ENCODE data around the gene IGFBP1.

The IGFBP1 gene

DNA sequence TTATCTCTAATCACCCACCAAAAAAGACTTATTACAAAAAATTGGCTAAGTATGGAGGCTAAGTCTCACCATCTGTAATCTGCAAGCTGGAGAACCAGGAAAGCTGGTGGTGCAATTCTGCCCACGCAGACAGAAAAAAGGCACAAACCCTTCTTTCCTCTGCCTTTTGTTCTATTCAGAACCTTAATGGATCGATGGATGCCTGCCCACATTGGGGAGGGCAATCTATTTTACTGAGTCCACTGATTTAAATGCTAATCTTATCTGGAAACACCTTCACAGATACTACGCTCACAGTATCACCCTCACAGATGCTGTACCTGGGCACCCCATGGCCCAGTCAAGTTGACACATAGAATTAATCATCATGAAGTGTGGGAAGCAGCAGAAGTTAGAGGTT is 22.6 kb downstream of the IGFBP1 start:
- DNase-seq, result no peak

DNA sequence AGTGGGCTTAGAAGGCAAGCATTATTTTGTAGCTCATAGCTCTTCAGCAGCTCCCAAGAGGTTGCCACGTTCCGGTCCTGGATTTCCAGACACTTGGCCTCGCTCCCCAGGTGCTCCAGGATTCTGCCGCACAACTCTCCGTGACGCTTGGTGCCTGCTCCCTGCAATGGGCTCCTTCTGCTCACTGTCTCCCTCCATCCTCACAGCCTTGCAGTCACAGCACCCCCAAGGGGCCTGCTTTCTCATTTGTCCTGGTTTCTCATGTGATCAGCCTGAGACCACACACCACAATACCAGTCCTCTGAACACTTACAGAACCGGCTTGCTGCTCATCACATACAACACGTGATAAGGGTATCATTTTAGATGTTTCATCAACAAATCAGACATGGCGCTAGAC is 23.0 kb downstream of the IGFBP1 start:
- DNase-seq, result no peak

DNA sequence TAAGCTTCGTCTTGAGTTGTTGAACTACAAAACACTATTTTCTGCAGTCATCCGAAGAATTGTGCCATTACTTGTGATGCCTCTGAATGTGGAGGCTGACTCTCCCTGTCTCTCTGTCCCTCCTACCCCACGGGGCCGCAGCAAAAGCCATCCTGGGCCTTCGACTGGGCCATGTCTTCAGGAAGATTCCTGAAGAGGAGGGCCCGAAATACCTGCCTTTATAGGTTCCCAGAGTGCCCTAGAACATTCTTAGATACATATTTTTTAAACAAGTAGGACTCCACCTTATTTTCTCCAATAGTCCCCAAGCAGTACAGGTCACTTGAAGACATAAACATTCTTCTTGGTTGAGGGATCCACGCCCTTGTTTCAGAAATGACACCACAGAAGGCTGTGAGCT is 24.7 kb downstream of the IGFBP1 start:
- DNase-seq, result no peak

DNA sequence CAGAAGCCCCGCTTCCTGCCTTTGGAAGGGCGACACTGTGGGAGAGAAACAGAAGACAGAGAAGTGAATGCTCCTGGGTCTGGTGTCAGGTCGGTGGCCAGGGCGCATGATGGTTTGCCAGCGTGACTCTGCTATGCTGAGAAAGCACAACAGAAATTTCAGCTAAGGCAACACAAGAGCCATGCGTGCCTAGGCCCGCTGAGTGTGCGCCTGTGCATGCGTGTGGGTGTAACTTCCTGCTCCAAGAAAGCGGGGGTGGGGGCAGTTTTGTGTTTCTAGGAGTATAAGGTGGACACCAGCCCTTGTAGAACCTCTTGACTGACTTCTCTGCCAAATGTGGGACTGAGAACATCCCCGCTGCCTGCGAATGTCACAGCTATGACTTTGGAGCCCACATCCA is 26.6 kb downstream of the IGFBP1 start:
- no peak for DNase-seq

DNA sequence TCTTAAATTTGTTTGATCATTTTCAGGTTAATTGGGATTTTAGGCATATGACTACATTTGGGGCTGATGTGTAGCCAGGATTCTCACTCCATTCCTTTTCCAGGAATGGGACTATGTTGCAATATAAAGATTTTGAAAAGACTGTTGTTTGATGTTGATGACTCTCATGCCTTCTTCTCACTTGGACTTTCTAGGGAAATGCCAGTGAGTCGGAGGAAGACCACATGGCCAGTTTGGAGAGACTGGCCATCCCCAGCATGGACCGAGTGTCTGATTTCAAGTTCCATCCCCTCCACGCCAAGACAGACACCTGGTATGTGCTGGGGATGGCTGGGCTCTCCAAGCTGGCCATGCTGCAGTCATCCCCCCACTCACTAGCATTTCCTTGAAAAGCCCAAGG is 27.3 kb downstream of the IGFBP1 start:
- no peak for DNase-seq

DNA sequence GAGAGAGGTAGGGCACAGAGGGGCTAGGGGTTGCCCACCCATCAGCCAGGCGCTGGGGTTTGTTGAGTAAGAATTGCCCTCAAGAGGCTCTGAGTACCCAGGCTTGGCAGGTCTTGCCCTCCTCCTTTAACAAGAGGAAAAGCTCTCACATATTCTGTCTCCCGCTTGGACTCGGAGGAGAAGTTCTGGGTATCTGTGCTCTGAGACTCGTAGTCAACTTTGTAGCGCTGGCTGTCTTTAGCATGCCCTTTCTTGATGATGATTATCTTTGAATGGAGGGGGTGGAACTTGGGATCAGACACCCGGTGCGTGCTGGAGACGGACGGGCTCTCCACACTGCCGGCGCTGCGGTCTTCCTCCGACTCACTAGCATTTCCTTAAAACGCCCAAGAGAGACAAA is 28.8 kb downstream of the IGFBP1 start:
- no peak for DNase-seq

DNA sequence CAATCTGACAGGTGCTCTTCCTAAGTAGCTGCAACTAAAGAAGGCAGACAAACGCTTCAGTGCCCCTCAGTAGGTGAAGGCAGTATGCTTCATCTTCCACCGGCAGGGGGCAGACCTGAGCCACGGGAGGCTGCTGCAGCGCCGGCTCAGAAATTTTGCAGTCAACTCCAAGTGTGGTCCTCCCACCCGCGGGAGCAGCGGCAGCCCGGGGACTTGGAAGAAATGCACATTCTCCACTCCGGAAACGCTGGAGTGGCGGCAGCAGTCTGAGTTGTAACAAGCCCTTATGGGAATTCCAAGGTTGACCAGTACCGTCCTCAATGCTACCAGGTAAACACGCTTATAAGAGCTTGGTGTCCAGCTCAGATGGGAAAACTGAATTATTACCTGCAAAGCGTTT is 29.4 kb downstream of the IGFBP1 start:
- DNase-seq, result peak; percentile 71

DNA sequence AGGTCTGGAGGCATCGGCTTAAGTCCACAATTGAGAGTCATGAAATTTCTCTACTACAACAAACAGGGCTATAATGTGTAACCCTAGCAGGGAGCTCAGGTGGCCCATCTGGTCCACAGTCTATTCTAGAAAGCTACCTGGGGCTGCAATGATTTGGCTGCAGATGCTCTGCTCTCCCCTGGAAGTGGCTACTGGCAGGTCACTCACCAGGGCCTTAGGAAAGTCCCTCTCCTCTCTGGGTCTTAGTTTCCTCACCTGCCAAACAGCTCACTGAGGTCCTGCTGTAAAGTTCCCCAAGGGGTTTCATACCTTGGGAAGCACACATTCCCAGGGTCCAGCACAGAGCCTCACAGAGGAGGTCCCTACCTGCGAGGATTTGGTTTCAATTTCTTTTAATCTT is 30.3 kb downstream of the IGFBP1 start:
- DNase-seq, result no peak

DNA sequence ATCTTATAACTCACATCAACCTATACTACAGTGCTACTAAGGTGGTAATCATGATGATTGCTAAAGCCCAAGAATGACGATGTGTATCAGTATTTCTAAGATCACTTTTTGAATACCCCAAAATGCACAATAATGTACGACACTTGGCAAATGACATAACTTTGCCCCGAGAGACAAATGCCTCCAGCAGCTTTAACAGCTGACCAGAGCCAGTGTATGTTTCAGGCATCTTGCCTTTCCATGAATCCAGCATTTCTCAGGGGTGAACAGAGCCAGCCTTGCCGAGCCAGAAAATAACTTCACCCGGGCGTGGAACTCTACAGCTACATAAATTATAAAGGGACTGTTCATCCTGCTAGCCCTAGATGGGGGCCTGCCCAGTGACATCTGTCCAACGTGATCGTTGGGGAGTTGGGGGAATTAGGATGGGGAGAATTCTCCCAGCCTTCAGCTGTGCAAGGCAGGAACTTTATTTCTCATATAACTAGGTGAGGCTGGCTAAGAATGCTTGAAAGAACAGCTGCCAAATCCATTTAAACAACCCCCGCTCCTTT is 31.0 kb downstream of the IGFBP1 start:
- no peak for DNase-seq

DNA sequence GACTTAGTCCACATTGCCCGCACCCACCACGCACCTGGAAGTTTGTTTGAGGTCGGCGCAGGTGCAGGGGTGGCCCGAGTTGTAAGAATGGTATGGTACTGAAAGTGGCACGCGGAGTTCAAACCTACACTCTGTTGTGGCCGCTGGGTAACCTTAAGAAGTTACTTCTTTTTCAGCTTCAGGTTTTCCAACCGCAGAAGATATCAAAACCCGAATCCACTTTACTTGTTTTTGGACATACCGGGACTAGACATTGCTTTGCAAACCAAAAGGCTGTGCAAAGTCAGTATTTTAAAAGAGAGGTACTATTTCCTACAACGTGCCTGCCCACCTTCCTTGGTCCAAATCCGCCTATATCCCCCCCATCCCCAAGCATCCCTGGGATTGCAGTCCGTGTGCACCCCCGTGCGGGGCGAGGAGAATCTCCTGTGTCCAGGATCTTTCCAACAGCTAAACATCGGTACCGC is 31.7 kb downstream of the IGFBP1 start:
- peak; percentile 45 for DNase-seq

DNA sequence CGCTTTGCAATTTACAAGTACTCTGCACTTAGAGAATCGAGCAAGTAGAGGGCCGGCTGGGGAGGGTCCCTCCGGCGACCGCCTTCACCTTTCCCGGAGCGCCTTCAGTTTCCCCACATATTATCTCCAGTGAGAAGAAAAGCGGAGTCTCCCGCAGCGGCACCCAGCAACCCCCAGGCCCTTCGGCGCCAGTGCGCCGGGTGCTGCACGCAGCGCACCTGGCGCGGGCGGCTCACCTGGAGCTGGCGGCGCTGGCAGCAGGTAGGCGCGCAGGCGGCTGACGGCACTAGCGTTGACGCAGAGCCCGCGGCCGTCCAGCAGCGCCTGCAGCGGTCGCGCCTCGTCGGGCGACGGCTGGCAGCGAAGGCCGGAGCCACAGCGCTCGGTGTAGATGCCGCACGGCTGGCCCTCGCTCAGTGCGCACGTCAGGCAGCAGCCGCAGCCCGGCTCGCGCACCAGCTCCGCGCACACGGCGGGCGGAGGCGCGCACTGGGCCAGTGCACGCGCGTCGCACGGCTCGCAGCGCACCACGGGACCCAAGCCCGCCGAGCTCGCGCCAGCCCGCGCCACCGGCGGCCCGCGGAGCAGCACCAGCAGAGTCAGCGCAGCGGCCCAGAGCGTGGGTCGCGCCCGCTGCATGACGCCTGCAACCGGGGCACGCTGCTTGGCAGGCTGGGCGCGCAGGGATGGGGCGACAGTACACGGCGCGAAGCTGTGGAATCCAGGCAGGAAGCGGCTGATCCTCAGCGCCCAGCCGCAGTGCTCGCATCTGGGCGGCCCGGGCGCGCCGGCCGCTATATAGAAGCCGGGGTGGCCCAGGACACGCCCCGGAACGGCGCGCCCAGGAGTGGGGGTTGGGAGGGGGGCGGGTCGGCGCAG is 32.5 kb downstream of the IGFBP1 start, which contains the start of gene IGFBP3:
IGFBP3 (minus strand) TSS at position 771 of the 879 bp plus-strand sequence; CDS start at position 639, 132 bp downstream.
- DNase-seq, result peak; percentile 85

DNA sequence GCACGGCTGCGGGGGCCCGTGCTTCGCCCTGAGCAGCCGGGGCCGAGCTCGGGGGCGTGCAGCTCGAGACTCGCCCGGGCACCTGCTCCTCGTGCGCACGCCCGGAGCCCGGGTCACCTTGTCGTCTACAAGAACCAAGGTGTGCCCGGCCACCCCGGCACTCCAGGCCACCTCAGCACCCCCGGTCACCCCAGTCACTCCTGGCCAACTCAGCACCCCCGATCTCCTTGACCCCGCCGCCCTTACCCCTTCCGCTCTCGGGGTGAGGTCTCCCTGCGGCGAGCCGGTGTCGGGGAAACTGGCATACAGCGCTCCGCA is 33.1 kb downstream of the IGFBP1 start:
- no peak for DNase-seq

DNA sequence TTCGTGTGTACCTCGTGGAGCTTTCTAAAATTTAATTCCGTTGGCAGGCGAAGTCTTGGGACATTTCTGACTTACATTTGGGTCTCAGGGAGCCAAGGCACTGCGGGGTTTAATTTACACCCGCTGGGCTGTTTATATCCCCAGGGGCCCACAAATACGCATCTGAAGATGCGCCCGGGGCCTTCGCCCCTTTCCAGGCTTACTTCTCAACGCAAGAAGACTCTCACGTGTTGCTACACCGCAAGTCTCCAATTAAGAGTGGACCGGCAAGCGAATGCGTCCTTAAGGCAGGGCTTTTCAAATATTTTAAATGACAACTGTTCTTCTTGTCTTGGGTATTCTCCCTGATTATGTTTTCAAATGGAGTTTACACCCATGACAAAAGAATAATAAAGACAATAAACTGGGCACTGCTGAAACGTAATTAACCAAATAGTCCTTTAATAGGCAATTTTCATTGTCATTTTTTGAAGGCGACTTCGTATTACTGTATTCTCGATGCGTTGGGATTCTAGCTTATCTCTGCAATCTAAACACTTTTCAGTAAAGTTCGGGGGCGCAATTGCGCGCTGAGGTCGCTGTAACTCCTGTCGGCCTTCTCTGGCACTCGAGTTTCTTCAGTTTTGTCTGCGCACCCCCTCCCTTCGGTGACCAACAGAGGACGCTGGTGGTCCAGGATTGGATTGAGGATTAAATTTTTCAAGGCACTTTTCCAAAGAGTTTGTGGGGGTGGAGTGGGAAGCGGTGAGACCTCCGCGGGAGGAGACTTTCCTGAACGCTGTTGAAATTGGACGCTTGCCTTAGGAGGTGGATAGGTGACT is 33.6 kb downstream of the IGFBP1 start:
- peak; percentile 73 for DNase-seq

DNA sequence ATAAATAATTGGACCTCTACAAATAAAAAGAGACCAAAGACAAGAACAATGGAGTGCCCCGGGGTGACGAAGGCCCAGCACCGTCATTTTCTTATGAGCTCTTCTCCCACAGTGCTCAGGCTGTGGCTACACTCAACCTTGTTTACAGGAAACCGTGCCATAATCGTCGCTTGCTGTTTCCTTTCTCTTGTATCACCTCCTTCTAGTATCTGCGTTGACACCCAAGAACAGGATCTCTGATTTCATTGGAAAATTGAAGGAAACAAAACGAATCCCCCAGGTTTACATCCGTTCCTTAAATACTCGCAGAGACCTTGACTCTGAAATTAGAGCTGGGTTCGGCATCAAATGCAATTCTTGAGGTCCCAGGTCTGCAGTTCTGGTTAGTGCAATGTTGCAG is 34.5 kb downstream of the IGFBP1 start:
- peak; percentile 49 for DNase-seq

DNA sequence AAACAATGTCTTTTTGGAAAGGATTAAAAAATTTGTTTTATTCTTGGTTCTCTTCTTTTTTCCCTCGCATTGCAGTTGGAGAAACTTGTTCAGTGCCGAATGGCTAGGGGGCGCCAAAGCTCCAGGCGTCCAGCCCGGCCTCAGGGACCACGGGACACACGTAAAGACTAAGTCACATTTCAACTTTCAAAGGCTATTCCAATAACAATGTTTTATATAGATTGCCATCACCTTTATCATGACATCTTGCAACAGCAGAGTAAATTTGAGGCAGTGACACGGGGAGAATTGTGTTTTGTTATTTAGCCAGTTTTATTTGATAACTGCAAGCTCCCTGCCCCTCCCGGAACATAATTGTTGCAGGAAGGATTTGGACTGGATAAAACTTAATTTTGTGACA is 35.0 kb downstream of the IGFBP1 start:
- peak; percentile 64 for DNase-seq

DNA sequence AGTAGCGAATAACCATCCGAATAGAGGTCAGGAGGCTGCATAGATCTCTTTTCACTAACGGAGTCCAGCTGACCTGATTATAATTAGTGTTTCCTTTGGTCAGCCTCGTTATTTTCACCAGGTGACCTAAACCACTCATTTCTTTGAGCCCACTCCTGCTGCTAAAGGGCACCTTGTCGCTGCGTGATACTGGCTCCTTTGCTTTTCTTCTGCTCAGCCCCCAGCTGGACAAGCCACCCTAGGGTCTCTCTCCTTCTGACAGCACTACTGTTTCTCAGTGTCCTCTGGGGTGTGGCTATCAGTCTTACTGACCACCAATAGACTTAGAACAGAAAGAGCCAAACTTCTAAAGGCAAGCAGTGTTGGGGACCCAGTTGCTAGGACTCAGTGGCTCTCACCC is 35.5 kb downstream of the IGFBP1 start:
- DNase-seq, result no peak

DNA sequence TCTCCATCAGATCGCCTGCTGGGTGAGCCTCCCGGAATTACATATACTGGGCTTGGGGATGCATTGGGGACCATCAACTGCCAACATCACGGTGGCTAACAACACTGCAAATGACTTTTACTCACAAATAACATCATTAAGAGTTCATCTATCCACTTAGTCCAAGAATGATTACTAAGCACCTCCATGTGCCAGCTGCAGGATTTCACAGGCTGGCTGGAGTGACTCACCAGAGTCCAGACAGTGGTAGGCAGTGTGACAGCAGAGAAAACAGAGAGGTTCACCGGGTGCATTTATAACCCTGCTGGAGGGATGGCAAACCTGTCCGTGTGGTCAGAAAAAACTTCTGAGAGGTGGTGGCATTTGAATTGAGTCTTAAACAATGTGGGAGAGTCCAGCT is 36.0 kb downstream of the IGFBP1 start:
- DNase-seq, result no peak

DNA sequence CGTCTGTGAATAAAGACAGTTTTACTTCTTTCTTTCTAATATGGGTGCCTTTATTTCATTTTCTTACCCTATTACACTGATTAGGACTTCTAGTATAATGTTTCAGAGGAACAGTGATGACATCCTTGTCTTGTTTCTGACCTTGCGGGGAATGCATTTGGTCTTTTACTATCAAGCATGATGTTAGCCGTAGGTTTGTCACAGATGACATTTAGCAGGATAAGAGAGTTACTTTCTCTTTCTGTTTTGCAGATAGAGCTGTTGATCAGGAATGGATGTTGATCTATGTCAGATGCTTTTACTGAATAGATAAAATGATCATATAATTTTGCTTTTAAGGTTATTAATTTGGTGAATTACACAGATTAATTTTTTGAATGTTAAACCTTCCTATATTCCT is 39.4 kb downstream of the IGFBP1 start:
- no peak for DNase-seq

DNA sequence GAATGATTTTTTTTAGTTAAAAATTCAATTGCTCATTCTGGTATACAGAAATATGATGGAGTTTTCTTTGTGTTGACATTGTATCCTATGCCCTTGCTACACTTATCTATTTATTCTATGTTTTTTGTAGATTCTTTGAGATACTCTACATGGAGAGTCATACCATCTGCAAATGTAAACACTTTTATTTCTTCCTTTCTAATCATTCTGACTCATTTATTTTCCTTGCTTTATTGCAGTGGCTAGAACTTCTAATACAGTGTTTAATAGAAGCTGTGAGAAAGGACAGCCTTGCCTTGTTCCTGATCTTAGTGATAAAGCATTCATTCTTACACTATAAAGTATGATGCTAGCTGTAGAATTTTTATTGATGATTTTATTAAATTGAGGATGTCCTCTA is 42.7 kb downstream of the IGFBP1 start:
- DNase-seq, result no peak

DNA sequence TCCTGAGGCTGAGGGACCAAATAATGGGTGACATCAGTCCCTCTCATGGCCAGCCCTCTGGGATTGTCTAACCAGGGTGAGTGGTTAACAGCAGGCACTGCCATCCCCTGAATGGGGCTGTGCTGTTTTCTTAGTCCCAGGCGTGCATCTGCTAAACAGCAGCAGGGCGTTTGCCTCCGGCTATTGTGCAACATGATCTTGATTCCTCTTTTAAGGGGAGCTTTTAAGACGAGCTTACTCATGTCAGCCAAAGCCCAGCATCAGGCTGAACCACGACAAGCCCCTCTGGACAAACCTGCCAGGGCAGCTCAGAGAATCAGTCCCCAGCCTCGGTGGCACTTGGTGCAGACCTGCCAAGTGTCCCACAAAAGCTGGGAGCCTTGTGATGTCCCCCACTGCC is 49.0 kb downstream of the IGFBP1 start:
- DNase-seq, result no peak

DNA sequence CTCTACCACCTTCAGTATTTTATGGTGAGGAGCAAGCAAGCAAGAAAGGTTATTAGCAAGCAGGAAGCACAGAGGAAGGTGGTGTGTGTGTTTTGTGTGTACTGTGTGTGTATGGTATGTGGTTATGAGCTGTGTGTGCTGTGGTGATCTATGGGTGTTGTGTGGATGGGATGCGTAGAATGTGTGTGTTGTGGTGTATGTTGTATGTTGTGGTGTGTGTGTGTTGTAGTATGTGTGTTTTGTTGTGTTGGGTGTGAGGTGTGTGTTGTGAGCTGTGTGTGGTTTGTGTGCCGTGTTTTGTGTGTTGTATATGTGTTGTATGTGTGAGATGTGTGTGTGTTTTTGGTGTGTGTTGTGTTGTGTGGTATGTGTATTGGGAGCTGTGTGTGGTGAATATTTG is 49.6 kb downstream of the IGFBP1 start:
- DNase-seq, result no peak

DNA sequence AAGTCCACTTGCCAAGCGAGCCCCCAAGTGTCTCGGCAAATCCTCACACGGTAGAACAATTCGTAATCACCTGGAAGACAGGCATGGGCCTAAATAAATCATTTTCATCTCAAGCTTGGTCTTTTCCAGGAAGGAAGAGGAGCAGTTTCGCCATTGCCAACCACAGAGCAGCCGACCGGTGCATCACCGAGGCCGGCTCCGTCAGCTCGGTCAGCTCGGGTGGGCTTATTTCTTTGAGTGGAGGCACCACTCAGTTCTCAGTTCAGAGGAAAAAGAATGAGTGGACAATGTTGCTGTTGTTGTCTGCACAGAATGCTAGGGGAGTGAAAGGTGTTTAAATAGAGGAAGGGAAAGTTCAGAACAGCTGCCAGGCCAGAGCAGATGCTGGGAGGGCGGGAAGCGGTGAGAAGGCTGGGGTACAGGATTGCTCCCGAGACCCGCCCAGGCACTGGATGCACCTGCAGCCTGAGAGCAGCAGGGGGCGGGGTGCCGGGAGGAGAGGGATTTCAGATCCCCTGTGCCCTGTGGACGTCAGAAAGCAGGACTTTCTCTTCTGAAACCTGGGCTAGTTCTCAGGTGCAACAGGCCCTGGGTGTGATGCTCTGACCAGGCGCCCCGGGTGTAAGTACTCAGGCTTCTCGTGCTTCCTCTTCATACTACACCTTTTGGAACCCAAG is 50.5 kb downstream of the IGFBP1 start:
- DNase-seq, result no peak

DNA sequence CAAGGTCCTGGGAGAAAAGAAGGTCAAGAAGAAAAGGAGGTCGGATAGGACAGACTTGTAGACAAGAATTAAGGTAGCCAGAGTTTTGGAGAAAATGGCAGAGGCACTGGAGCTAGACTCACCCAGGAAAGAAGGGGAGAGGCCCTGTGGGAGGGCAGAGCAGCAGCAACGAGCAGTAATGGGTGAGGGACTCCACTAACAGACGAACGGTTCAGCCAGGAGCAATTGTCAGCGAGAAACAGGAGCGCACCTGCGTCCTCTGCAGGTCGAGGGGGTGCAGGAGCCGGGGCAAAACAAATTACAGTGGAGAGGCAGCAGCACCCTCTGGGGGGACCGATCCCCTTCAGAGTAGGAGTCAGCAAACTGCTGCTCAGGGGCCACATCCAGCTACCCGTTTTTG is 51.3 kb downstream of the IGFBP1 start:
- no peak for DNase-seq

Measured in NCI-H1105 treated with DMSO at 0.1 percent for 48 hours (cell line).